Stimulated activated CD4-positive, alpha-beta T cell treated with anti-CD3 and anti-CD28 coated beads, Interleukin-15, amount 100 ng/mL, for 24 hours (primary cell): ENCODE measurements around the gene IKBKG.
"Not testable (repeated sequence)": the region's sequence is repeated elsewhere in the genome, so short reads cannot be mapped to it uniquely, and the experiment has no call there.

ENCODE experiments used
- DNase-seq: peaks from one replicate; pipeline ENCODE4 v3.0.0-alpha.2; 2020

Gene IKBKG

GRCh38 chrX:154560326-154560725 is 12.9 kb downstream of the IKBKG start:
- DNase-seq, result not testable (repeated sequence)

DNA sequence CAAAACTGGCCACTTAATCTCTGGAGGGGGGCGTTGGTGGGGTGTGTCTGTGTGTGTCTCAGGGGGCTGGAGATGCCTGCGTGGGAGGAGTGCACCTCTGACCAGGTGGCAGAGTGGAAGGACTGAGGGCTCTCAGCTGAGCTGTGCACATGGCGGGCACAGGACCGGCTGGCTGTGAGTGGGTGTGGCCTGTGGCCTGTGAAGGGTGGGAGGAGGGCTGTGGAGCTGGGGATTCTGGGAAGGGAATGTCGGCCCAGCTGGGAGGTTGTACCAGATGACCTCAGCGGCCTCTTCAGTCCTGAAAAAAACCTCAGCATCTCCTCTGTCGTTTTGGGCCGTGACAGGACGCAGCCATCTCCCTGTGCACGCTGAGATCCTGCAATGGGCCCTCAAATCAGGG is 14.9 kb downstream of the IKBKG start:
- not testable (repeated sequence) for DNase-seq

GRCh38 chrX:154570361-154570760 is 22.9 kb downstream of the IKBKG start:
- DNase-seq, result not testable (repeated sequence)

GRCh38 chrX:154573061-154573460 is 25.6 kb downstream of the IKBKG start:
- DNase-seq, result not testable (repeated sequence)

- not testable (repeated sequence) for DNase-seq
Observed at GRCh38 chrX:154575076-154575475, 27.7 kb downstream of the IKBKG start.

- DNase-seq, result not testable (repeated sequence)
Observed at GRCh38 chrX:154582994-154583393, 35.6 kb downstream of the IKBKG start.

DNA sequence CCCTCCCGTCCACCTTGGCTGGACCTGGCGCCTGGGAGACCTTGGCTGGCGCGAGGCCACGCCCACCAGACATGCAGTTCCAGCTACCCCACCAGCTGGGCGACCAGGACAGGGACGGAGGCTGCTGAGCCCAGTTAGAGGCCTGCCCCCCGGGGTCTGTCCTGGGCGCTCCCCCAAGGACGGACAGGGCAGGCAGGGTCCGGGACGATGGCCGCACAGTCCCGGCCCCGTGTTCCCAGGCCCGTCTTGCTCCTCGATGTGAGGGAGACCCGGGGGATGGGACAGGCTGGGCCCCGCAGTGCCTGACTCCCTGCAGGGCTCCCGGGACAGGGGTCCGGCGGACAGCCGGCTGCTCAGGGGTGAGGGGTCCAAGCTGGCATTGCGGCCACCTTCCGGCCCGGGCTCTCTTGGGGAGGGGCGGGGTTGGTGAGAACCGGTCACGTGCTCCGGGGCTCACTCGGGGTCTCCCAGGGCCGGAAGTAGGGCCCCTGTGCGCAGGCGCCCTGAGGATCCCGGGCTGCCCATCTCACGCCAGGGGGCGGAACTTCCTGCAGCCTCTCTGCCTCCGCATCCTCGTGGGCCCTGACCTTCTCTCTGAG is 37.3 kb downstream of the IKBKG start, which contains the start of gene CTAG1A:
TSS of gene CTAG1A (plus strand) at position 549 of the 599 bp plus-strand sequence. CDS start 74 bp downstream, outside the sequence.
- DNase-seq, result not testable (repeated sequence)

DNA sequence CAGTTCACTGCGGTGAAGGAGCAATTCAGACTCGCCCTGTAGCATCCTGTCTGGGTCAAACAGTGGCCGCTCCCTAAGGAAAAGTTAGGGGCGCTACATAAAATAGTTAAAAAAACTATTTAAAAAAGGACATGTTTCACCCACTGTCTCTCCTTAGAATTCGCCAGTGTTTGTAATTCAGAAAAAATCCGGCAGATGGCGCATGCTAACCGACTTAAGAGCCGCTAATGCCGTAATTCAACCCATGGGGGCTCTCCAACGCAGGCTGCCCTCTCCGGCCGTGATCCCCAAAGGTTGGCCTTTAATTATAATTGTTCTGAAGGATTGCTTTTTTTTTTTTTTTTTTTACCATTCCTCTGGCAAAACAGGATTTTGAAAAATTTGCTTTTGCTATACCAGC is 43.0 kb downstream of the IKBKG start:
- DNase-seq, result not testable (repeated sequence)

GRCh38 chrX:154592505-154592904 is 45.1 kb downstream of the IKBKG start:
- DNase-seq, result no peak

GRCh38 chrX:154593201-154593600 is 45.8 kb downstream of the IKBKG start:
- DNase-seq, result no peak

- no peak for DNase-seq
Observed at GRCh38 chrX:154594491-154594890, 47.1 kb downstream of the IKBKG start.

DNA sequence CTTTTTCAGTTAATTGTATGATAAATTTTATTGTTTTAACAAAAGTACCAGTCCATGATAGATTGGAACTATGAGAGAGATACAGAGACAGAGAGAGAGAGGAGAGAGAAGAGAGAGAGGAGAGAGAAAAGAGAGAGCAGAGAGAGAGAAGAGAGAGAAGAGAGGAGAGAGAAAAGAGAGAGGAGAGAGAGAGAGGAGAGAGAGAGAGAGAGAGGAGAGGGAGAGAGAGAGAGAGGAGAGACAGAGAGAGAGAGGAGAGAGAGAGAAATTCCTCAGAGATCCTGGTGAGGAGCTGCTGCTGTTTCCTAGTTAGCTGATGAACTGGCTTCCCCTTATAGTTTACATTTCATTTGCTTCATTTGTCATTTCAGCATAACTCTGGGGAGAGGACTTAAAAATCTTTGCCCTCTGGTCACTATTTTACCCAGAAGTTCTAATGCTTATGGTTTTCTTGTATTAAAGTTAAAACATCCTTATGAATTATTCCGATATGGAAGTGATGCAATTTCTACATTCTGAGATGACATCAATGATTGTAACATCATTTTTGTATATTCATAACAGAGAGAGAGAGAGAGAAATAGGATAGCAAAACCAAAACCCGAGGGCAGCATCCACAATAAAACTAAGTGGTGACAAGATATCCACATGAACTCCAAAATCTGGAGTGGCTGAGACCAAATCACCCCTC is 48.3 kb downstream of the IKBKG start:
- DNase-seq, result no peak

- no peak for DNase-seq
Observed at GRCh38 chrX:154596290-154596929, 49.0 kb downstream of the IKBKG start.

- DNase-seq, result no peak
Observed at GRCh38 chrX:154597221-154597620, 49.8 kb downstream of the IKBKG start.

GRCh38 chrX:154598656-154599055 is 51.2 kb downstream of the IKBKG start:
- DNase-seq, result no peak

GRCh38 chrX:154599531-154599930 is 52.1 kb downstream of the IKBKG start:
- no peak for DNase-seq

DNA sequence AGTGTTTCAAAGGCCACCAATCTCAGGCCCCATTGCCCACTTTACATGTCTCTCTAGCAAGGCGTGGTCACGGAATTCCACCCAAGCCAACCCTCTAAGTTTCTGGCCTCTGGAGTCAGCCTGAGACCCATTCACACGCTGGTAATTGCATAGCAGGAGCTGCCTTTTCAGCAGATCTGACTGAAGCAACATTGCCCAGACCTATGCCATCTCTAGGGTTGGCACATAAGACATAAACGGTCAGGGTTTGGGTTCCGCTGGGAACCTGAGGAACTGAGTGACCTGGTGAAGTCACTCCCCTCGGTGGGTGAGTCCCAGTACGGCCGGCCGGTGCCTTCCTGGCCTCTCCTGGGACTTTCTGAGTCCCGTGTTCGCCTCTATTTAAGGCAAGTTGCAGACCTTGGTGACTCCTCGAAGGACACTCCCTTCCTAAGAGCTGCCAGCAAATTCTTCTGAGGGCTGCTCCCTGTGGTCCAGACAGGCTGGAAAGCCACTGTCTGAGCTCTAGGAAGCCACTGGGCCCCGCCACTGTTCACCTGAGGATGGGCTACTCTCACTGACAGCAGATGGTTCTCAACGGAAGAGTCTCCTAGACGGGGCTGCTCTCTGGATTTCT is 53.4 kb downstream of the IKBKG start:
- no peak for DNase-seq

DNA sequence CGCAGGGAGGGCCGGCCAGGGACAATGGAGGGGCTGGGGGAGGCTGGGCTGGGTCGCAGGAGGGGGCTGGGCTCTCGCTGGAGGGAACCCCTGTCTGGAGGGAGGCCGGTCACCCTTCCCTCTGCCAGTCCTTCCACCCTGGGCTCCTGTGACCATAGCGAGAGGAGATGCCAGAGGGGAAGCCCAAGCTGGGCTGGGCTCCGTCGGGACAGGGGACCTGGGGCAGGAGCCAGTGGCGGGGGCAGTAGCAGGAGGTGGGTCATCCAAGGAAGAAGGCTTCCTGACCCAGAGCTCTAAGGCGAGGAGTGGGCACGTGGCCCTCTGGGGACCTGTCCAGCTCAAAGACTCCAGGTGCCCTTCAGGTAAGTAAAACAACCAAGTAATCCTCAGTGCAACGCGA is 54.8 kb downstream of the IKBKG start:
- DNase-seq, result no peak

- DNase-seq, result no peak
Observed at GRCh38 chrX:154602766-154603437, 55.5 kb downstream of the IKBKG start.

DNA sequence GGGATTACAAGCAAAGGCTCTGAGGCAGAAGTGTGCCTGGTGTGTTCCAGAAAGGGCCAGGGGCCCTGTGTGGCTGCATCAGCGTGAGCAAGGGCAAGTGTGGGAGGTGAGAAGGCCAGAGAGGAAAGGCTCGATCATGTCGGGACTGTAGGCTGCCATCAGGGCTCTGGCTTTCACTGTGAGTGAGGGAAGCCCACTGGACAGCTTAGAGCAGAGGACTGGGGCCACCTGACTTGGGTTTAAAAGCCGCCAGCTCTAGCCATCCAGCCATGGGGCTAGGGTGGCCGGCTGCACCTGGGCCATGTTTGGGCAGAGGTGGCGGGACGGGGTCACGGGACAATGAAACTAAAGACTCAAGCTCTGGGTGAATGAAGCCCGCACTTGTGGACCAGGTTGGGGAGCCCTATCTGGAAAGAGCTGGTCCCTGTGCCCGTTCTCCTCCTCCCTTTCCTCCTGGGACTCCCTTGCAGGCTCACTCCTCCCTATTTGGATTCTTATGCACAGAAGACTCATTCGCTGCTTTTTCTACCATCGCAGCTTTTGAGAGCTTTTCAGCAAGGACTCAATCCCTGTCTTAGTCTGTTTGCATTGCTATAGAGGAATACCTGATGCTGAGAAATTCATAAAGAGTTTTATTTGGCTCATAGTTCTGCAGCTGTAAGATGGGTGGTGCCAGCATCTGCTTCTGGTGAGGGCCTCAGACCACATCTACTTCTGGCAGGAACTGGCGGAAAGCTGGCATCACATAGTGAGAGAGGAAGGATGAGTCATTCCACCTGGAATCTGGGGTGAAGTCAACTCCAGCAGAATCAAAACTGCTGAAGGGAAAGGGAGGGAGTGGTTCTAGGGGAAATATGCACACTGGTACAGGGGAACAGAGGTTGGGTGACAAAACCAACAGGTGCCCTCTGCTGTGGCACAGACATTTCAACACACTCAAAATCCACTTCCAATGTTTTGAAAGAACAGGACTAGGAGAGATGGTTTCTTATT is 56.3 kb downstream of the IKBKG start:
- DNase-seq, result no peak

- DNase-seq, result no peak
Observed at GRCh38 chrX:154605566-154605965, 58.1 kb downstream of the IKBKG start.

- DNase-seq, result no peak
Observed at GRCh38 chrX:154607370-154607769, 60.0 kb downstream of the IKBKG start.
